ENCODE results near the gene RHOH. TPM values are rescaled to one million over a fixed set of nuclear protein-coding genes. Genes with fewer than 3 reads are reported as not detected.

RHOH gene
- total and polyA plus RNA-seq, 2 of the 13 experiments (the other 11 are each of a cell fraction or from before 2014, with no cell fraction given), result 0.57 TPM; not detected in 1

GRCh38 chr4:40195182-40196177, 1.4 kb upstream of the RHOH start:
- H3K27ac ChIP-seq (ENCODE audit: extremely low read length, insufficient read depth, low read length), result peak overlapping the region; percentile 38
- peaks cover 57% of the 10 kb centered on the region for H3K4me1 ChIP-seq (ENCODE audit: insufficient read depth, low read length)
- no peaks in the 10 kb centered on the region for H3K79me2 ChIP-seq (ENCODE audit: insufficient read depth, low read length)
- H3K4me2 ChIP-seq (ENCODE audit: low read depth, low read length), result peak overlapping the region; percentile 76
- H3K9me3 ChIP-seq (ENCODE audit: low read length), result no peaks in the 10 kb centered on the region
- 86% methylated on average over 10 of the region's 10 CpGs for whole genome bisulfite sequencing (ENCODE audit: low lambda C conversion rate)
- H3K9ac ChIP-seq (ENCODE audit: insufficient read depth, low read depth, low read length), result no peak overlapping the region
- POLR2A ChIA-PET, result no interaction called here
- FAIRE-seq (no peak), ATAC-seq (no peak), DNase-seq (ENCODE audit: low spot score) (no peak)
- no peaks in the 10 kb centered on the region for H4K20me1 ChIP-seq (ENCODE audit: insufficient read depth, low read length)
- H3K27me3 ChIP-seq (ENCODE audit: control insufficient read depth in 1 of 2, insufficient read depth in 2 of 2, low read length in 2 of 2), result no peaks in the 10 kb centered on the region; a peak in 1 of 5 replicates
- no peaks in the 10 kb centered on the region for H3K36me3 ChIP-seq (replicated peaks in 1 of 2; ENCODE audit: control insufficient read depth in 1 of 2, insufficient read depth in 2 of 2, low read length in 2 of 2)
- in situ Hi-C loops (cut with HindIII; ENCODE audit: extremely low pct_ligation_motif_present, low pct_unique_long_range_greater_than_20kb), result no loop called here
- BruUV-seq (replicated peaks), result no TSS peak
- intact Hi-C loops (cut with micrococcal nuclease; ENCODE audit: unreplicated experiment), result no loop called here
- CTCF ChIA-PET (ENCODE audit: low intra/inter-chr PET ratio, low total read pairs), result no interaction called here
- no peak overlapping the region for H2AFZ ChIP-seq (ENCODE audit: low read length)
- peak; percentile 85 for TF ChIP-seq ZNF121 (CRISPR knock-in tag; IDR thresholded peaks at IDR 0.05)
- TF ChIP-seq ZNF674 (CRISPR knock-in tag; IDR thresholded peaks at IDR 0.05; ENCODE audit: low read depth), result no peak
- TF ChIP-seq HNRNPK (IDR thresholded peaks at IDR 0.05; ENCODE audit: low read depth, low read length, poor library complexity, severe bottlenecking), result peak; percentile 42
- TF ChIP-seq ZNF781 (CRISPR knock-in tag; IDR thresholded peaks at IDR 0.05; ENCODE audit: borderline replicate concordance, not compliant biosample characterization), result no peak
- TF ChIP-seq BORCS8-MEF2B (CRISPR knock-in tag; IDR thresholded peaks at IDR 0.05), result no peak
- TF ChIP-seq ZNF841 (CRISPR knock-in tag; IDR thresholded peaks at IDR 0.05; ENCODE audit: borderline replicate concordance), result no peak
- TF ChIP-seq MTF1 (CRISPR knock-in tag; IDR thresholded peaks at IDR 0.05), result no peak
- no peak for TF ChIP-seq TOPORS (CRISPR knock-in tag; IDR thresholded peaks at IDR 0.05)
- no peak for TF ChIP-seq PAXIP1 (CRISPR knock-in tag; conservative IDR thresholded peaks at IDR 0.05)
- TF ChIP-seq ZNF512 (CRISPR knock-in tag; IDR thresholded peaks at IDR 0.05), result peak; percentile 90
- TF ChIP-seq ZBTB25 (CRISPR knock-in tag; IDR thresholded peaks at IDR 0.05), result no peak
- no peak for TF ChIP-seq RELA (CRISPR knock-in tag; IDR thresholded peaks at IDR 0.05)
- TF ChIP-seq MLX (CRISPR knock-in tag; IDR thresholded peaks at IDR 0.05), result no peak
- 0 out of 2 replicates have a peak, but pooled peaks have one; percentile 13 for TF ChIP-seq ZMYM3 (CRISPR knock-in tag; IDR thresholded peaks at IDR 0.05)
- no peak for TF ChIP-seq MAX (IDR thresholded peaks at IDR 0.05)
- H3K4me3 ChIP-seq (replicated peaks in 1 of 3; ENCODE audit: insufficient read depth in 1 of 3, low read depth in 2 of 3, low read length in 3 of 3), result peak overlapping the region in 1 of 3 experiments; percentile 48; a peak in 1 of 6 replicates

Data from HepG2 (cell line).